Effector memory CD8-positive, alpha-beta T cell (primary cell): Measurements from ENCODE around the gene NEMP2.

Source experiments
- ATAC-seq: fragments of 150-1000 bp; cut with Tn5 transposase; replicated peaks from 2 replicates; pipeline ENCODE4 v1.10.0; 2021; ENCODE audit warnings: mild to moderate bottlenecking, moderate library complexity
- DNase-seq, 3 experiments: peaks; one replicate each; pipeline ENCODE4 v3.0.0; 2021
- H3K27ac Mint-ChIP-seq, 2 donors: one replicate each; pipeline ENCODE4 v1.8.0; 2022; ENCODE audit warnings: mild to moderate bottlenecking in 2 of 2, mixed read lengths in 2 of 2, moderate library complexity in 2 of 2
- H3K27me3 Mint-ChIP-seq, 2 donors: one replicate each; pipeline ENCODE4 v1.8.0; 2022; ENCODE audit warnings: mixed read lengths in 2 of 2
- H3K36me3 Mint-ChIP-seq: one replicate; pipeline ENCODE4 v1.8.0; 2022; ENCODE audit warnings: mild to moderate bottlenecking, moderate library complexity, mixed read lengths; ENCODE audit not compliant: insufficient read depth
- H3K4me1 Mint-ChIP-seq, 2 donors: one replicate each; pipeline ENCODE4 v1.8.0; 2022; ENCODE audit warnings: low read depth in 2 of 2, mixed read lengths in 2 of 2
- H3K4me3 Mint-ChIP-seq, 2 donors: one replicate each; pipeline ENCODE4 v1.8.0; 2022; ENCODE audit warnings: mild to moderate bottlenecking in 2 of 2, mixed read lengths in 2 of 2, moderate library complexity in 2 of 2
- H3K9me3 Mint-ChIP-seq, 2 donors: one replicate each; pipeline ENCODE4 v1.8.0; 2022; ENCODE audit warnings: mixed read lengths in 2 of 2
- total RNA-seq, 9 experiments: gene quantifications; one replicate each; lab custom pipeline; 2026; lab: John Stamatoyannopoulos, UW

The NEMP2 gene, protein sequence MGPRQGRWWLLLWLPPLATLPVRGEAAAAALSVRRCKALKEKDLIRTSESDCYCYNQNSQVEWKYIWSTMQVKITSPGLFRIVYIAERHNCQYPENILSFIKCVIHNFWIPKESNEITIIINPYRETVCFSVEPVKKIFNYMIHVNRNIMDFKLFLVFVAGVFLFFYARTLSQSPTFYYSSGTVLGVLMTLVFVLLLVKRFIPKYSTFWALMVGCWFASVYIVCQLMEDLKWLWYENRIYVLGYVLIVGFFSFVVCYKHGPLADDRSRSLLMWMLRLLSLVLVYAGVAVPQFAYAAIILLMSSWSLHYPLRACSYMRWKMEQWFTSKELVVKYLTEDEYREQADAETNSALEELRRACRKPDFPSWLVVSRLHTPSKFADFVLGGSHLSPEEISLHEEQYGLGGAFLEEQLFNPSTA
- 9.3 to 26.4 (median 14.6) reads per million in 9 experiments for total RNA-seq

GRCh38 chr2:190534310-190535120, at the start of gene NEMP2:
NEMP2 (minus strand) TSS chr2:190534722; CDS start chr2:190534655, 67 bp downstream.
- Mint-ChIP-seq H3K36me3 (peaks cover 12% of the 10 kb centered on the region), H3K4me1 (peaks cover 25 to 27% of the 10 kb centered on the region in 2 donors), H3K27me3 (no peaks in the 10 kb centered on the region), H3K9me3 (peaks cover under 1 to 6% of the 10 kb centered on the region in 2 donors), H3K4me3 (peak within 1 kb of the TSS; percentile 89 to 95), H3K27ac (peak within 1 kb of the TSS; percentile 99)
- DNase-seq (peak; percentile 72 to 83 (median 75)), ATAC-seq (peak; percentile 77)

DNA sequence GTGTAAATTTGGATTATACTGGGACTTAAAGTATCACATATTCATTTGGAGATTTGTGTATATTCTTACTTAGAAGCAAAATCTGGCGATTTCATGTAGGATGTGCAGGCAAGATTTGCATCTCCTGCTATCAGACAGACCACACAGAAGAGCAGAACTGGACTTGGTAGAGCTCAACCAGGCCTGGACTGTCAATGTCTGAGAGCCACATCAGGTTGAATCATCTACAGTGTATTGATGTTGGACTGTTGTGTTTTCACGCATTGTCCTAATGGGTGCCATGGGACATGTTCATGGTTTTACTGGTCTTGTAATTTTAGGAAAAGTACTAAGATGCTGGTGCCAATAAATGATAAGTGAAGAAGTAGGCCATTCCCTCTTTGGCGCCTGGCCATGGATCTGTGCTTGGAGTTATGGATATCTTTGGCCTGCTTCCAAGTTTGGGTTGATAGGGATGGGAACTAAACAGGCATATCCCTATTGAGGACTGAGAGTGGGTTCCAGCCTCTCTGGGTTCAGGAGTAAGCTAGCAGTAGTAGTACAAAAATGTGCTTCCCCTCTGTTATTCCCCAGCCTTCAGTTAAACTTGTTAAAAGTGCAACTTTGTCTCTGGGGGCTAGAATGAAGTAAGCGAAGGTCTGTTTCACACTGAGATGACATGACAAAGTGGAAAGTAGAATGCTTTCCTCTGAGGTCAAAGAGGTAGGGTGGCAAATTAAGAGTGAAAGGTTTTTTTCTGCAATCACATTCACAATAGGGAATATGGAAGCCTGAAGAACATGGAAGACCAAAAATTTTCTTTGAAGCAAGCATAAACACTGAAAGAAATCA, 49.2 kb upstream of the NEMP2 start:
- ATAC-seq = no peak
- no peak for DNase-seq
- H3K4me3 Mint-ChIP-seq = no peak overlapping the region
- H3K4me1 Mint-ChIP-seq = peaks cover 6 to 8% of the 10 kb centered on the region in 2 donors
- H3K36me3 Mint-ChIP-seq = no peaks in the 10 kb centered on the region
- no peak overlapping the region for H3K27ac Mint-ChIP-seq
- H3K9me3 Mint-ChIP-seq = no peaks in the 10 kb centered on the region
- no peaks in the 10 kb centered on the region for H3K27me3 Mint-ChIP-seq

DNA sequence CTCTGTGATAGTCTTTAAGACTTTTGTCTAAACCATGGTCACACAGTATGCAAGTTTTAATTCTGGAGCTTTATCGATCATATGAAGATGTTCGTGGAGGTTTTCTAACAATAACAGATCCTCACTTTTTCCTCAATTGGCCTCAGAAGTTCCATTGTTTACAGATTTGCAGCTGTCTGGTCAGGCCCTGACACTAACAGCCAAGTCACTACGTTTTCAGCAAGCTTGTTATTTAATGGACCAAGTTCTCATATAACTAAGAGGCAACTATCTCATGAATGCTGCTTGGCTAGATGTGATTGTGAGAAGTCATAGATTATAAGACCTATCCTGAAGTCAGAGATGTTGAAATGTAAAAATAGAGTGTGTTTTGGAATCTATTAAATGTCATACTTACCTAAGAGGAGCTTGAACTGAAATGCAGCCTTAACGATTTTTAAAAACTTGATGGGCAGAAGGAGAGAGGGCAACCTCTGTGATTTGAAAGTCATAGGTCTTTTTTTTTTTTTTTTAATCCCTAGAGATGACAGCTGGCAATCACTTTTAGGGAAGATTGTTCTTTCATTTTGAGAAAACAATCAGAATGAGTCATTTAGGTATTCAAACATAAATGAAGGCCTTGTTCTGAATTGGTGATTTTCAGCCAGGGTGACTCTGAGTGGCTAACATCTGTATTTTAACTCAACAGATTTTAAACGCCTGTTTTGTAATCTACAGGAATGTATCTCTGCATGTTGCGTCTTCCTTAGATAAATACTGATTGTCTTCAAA, 48.4 kb upstream of the NEMP2 start:
- H3K4me1 Mint-ChIP-seq = peaks cover 14 to 15% of the 10 kb centered on the region in 2 donors
- no peaks in the 10 kb centered on the region for H3K36me3 Mint-ChIP-seq
- H3K27me3 Mint-ChIP-seq = no peaks in the 10 kb centered on the region
- no peak for DNase-seq
- H3K9me3 Mint-ChIP-seq = no peaks in the 10 kb centered on the region
- H3K27ac Mint-ChIP-seq = no peak overlapping the region
- ATAC-seq = no peak
- H3K4me3 Mint-ChIP-seq = no peak overlapping the region

GRCh38 chr2:190582019-190582418, 47.5 kb upstream of the NEMP2 start:
- ATAC-seq = no peak
- Mint-ChIP-seq H3K4me1 (peaks cover 16% of the 10 kb centered on the region in 2 donors), H3K27ac (no peak overlapping the region), H3K36me3 (no peaks in the 10 kb centered on the region), H3K9me3 (no peaks in the 10 kb centered on the region), H3K4me3 (no peak overlapping the region), H3K27me3 (no peaks in the 10 kb centered on the region)
- no peak for DNase-seq

DNA sequence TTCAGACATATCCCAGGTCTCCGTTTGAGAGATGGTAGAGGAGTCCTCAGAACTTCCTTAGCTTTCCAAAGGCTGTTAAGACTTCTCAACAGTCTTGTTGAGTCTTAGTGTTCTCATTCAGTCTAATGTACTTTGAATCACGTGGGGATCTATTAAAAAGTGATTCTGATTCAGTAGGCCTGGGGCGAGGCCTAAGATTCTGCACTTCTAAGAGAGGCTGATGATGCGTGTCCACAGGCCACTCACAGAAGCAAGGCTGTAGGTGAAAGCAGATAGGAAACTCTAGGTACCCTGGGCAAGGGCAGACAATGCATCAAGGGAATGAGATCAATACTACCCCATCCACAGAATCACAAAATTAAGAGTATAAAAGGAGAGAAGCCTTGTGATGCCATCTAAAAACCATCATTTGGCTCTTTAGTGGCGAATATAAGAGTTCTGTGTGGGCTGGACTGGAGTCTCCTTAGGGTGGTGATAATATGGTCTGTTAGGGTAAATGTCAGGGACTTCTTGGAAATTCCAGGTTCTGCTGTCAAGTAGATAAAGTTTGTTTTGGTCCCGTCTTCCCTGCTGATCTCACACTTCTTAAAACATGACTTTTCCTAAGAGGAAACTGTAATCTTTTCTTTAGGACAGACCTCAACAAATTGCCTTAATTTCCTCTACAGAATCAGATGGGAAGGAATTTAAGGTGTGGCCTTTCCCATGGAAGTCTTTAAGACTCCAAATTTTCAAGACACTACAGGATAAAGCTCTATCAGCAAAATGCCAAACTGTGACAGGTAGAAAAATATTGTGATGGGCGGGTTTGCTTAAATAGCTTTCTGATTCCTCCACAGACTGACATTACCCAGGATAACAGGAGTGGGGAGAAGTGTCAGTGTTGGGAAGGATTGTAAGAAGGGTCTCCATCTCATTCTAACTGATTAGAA, 45.7 kb upstream of the NEMP2 start:
- H3K9me3 Mint-ChIP-seq = no peaks in the 10 kb centered on the region
- H3K27me3 Mint-ChIP-seq = no peaks in the 10 kb centered on the region
- H3K36me3 Mint-ChIP-seq = no peaks in the 10 kb centered on the region
- H3K4me3 Mint-ChIP-seq = no peak overlapping the region
- ATAC-seq (no peak), DNase-seq (no peak)
- no peak overlapping the region for H3K27ac Mint-ChIP-seq
- H3K4me1 Mint-ChIP-seq = peaks cover 27 to 30% of the 10 kb centered on the region in 2 donors

DNA sequence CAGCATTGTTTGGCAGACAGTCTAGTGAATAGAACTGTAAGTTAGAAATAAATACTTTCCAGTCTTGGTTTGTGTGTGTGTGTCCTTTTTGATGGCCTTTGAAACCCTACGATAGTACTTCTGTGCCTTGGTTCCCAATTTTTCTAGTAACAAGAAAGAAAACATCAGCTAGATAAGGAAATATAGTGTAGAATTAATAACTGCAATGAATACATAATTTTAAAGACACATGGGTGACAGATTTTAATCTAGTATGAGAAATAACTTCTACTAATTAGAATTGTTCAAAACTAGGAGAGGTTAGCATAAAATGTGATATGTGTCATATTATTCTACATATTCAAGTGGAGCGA, 44.5 kb upstream of the NEMP2 start:
- H3K9me3 Mint-ChIP-seq = no peaks in the 10 kb centered on the region
- H3K36me3 Mint-ChIP-seq = no peaks in the 10 kb centered on the region
- peak overlapping the region; percentile 66 to 68 for H3K27ac Mint-ChIP-seq
- peaks cover 31 to 40% of the 10 kb centered on the region in 2 donors for H3K4me1 Mint-ChIP-seq
- H3K4me3 Mint-ChIP-seq = peak overlapping the region; percentile 48 to 51
- no peaks in the 10 kb centered on the region for H3K27me3 Mint-ChIP-seq
- DNase-seq (no peak), ATAC-seq (no peak)

- H3K4me3 Mint-ChIP-seq = peak overlapping the region; percentile 48 to 51
- H3K27me3 Mint-ChIP-seq = no peaks in the 10 kb centered on the region
- peak overlapping the region; percentile 66 to 68 for H3K27ac Mint-ChIP-seq
- peak; percentile 90 for ATAC-seq
- no peaks in the 10 kb centered on the region for H3K9me3 Mint-ChIP-seq
- H3K36me3 Mint-ChIP-seq = no peaks in the 10 kb centered on the region
- DNase-seq = peak in 1 of 3 experiments; percentile 17
- peaks cover 31 to 40% of the 10 kb centered on the region in 2 donors for H3K4me1 Mint-ChIP-seq
Observed at GRCh38 chr2:190578158-190579057, 43.9 kb upstream of the NEMP2 start.

GRCh38 chr2:190576573-190576972, 42.1 kb upstream of the NEMP2 start:
- Mint-ChIP-seq H3K4me3 (peak overlapping the region in 1 of 2 donors; percentile 44), H3K4me1 (peaks cover 31 to 43% of the 10 kb centered on the region in 2 donors), H3K27ac (peak overlapping the region; percentile 19 to 66)

GRCh38 chr2:190575263-190575662, 40.7 kb upstream of the NEMP2 start:
- Mint-ChIP-seq H3K36me3 (no peaks in the 10 kb centered on the region), H3K27me3 (no peaks in the 10 kb centered on the region), H3K4me3 (peak overlapping the region; percentile 33 to 43), H3K4me1 (peaks cover 31 to 43% of the 10 kb centered on the region in 2 donors), H3K9me3 (no peaks in the 10 kb centered on the region), H3K27ac (peak overlapping the region; percentile 80 to 90)
- ATAC-seq = peak; percentile 54
- DNase-seq = no peak

More at GRCh38 chr2:190576573-190576972, 42.1 kb upstream of the NEMP2 start:
- H3K36me3 Mint-ChIP-seq = no peaks in the 10 kb centered on the region
- no peaks in the 10 kb centered on the region for H3K27me3 Mint-ChIP-seq
- ATAC-seq (no peak), DNase-seq (no peak)
- no peaks in the 10 kb centered on the region for H3K9me3 Mint-ChIP-seq

DNA sequence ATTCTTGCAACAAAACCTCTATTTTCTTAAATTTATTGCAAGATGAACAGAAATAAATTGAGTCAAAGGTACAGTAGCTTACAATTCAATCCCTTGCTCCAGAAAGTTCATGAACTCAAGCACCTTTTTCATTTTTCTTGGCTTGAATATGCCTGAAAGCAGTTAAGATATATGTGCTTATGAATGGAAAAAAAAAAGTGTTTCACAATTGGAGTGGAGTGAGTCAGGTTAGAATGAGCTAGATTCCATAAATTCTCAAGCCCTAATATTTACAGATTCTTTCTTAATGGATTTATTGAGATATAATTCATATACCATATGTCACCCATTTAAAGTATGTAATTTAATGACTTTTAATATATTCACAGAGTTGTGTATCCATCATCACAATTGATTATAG, 39.6 kb upstream of the NEMP2 start:
- H3K4me1 Mint-ChIP-seq = peaks cover 27 to 41% of the 10 kb centered on the region in 2 donors
- ATAC-seq (no peak), DNase-seq (no peak)
- H3K27ac Mint-ChIP-seq = peak overlapping the region in 1 of 2 donors; percentile 80
- no peaks in the 10 kb centered on the region for H3K27me3 Mint-ChIP-seq
- H3K36me3 Mint-ChIP-seq = no peaks in the 10 kb centered on the region
- no peak overlapping the region for H3K4me3 Mint-ChIP-seq
- no peaks in the 10 kb centered on the region for H3K9me3 Mint-ChIP-seq

DNA sequence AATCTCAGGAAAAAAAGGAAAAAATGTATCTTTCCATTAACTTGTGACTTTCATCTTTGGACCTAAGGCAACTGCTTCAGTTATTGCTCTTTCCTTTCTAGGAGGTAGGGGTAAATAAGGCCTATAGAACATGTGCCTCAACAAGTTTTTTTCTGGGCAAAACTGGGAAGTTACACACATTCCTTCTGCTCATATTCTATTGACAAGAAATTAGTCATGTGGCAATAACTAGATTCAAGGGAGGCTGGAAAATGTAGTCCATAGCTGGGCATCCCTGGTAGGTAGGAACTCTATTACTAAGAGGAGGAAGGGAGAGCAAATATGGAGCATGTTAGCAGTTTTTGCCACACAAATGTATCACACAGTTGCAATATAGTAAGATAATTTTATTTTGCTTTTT, 37.7 kb upstream of the NEMP2 start:
- ATAC-seq (no peak), DNase-seq (no peak)
- Mint-ChIP-seq H3K27me3 (no peaks in the 10 kb centered on the region), H3K9me3 (peaks cover 0 to 1% of the 10 kb centered on the region in 2 donors), H3K4me3 (no peak overlapping the region), H3K4me1 (peaks cover 15 to 27% of the 10 kb centered on the region in 2 donors), H3K36me3 (no peaks in the 10 kb centered on the region), H3K27ac (peak overlapping the region in 1 of 2 donors; percentile 29)
